ENCODE data around the gene CEP72.

Gene CEP72

DNA sequence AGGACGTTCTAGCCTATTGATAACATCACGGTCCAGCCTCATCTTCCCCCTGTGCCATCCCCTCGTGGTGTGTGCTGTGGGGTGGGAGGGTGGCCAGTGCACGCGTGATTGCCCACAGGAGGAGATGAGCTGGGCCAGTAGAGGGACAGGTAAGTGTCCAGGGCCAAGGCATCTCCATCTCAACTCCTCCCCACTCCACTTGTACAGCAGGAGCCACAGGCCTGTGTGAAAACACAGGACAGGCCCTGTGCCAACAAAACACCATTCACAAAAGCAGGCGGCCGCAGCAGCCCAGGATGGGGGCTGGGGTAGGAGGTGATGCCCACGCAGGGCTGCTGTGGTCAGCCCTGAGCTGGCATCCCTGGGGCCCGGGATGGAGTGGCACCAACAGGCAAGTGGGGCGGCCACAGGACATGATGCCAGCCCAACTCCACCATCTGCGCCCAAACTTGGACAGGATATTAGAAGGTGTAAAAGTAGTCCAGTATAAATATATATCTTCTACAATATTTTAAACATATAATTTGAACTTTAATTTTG lies 48.4 kb downstream of the CEP72 start:
- no peak for DNase-seq

DNA sequence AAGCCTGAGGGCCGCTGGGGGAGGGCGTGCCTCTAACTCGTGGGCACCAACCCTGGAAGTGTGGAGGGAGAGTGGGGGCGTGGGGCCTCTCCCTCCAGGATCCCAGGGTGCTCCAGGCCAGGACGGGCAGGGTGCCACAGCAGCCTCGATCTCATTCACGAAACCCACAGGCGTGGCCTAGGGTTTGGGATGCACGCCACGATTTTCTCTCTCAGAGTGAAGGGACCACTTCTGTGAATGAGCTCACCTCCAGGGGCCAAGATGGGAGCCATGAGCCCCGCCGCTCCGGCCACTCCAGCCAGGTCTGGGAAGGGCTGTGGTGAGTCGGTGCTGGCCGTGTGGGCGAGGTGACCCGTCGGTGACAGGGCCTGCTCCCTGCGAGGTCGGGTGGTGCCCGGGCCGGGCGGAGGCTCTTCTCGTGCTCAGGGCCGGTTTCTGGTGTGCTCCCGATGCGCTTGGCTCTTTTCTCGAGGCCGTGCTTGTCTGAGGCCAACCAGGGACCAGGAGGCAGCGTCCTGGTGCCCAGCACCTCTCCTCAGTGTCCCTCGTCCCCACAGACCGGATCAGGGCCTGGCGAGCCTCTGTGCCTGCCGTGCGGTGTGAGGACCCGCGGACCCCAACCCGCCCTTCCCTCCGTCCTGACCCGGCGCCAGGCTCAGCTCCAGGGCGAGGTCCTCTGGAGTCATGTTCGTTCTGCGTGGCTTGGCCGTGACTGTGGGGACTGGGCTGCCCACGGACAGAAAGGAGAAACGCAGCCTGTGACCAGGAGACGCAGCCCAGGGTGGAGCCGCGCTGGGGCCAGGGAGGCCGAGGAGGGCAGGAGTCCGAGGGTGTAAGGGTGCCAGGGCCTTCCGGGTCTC lies 50.0 kb downstream of the CEP72 start:
- DNase-seq: no peak

DNA sequence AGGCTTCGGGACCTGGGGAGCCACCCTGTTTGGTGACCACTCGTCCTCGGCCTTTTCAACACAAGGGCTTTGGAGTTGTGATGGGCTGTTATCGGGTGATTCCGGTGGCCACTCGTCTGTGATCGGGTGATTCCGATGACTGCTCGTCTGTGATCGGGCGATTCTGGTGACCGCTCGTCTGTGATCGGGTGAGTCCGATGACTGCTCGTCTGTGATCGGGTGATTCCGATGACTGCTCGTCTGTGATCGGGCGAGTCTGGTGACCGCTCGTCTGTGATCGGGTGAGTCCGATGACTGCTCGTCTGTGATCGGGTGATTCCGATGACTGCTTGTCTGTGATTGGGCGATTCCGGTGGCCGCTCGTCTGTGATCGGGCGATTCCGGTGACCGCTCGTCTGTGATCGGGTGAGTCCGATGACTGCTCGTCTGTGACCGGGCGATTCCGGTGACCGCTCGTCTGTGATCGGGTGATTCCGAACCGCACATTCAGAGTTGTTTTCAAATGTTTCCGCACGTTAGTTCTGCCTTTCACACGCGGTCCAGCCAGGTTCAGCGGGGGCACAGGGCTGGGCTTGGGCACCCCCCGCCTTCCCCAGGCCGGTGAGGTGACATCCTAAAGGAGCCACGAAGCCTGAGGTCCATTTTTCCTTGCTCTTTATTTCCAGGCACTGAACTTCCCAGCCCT lies 50.8 kb downstream of the CEP72 start:
- no peak for DNase-seq

DNA sequence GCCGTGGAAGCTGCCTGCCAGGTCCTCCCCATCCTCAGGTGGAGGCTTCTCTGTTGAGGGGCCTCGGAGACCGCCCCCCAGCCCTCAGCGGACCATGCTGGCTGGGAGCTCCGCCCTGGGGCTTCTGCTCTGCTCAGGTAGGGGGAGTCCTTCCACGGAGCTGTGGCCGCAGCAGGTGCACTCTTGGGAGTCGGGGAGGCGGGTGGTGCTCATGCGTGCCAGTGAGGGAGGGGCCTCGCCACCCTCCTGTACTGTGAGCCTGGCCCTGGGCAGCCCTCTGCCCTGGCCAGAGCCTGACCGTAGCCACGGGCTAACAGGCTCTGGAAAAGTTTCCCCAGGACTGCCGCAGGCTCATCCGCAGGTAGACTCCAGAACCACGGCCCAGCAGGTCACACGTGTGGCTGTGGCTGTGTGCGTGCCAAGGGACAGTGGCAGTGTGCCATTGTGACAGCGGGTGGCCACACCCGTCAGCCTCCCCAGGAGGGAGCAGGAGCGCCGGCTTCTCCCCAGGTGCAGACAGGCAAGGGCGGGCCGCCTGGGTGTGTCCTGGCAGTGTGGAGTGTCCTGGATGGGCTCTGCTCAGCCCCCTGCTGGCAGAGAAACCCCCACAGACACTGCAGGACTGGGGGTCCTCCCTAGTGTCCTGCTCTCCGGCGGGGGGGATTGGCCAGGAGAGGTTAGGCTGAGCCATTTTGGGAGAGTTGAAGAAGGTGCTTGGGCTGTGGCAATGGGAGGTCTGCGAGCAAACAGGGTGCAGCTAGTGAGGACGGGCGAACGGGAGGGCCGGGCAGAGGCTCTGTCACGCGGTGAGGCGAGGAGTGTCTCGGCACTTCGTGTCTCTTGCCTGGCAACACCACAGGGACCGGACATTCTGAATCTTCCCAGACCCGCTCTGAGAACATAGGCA lies 51.5 kb downstream of the CEP72 start:
- DNase-seq: no peak

DNA sequence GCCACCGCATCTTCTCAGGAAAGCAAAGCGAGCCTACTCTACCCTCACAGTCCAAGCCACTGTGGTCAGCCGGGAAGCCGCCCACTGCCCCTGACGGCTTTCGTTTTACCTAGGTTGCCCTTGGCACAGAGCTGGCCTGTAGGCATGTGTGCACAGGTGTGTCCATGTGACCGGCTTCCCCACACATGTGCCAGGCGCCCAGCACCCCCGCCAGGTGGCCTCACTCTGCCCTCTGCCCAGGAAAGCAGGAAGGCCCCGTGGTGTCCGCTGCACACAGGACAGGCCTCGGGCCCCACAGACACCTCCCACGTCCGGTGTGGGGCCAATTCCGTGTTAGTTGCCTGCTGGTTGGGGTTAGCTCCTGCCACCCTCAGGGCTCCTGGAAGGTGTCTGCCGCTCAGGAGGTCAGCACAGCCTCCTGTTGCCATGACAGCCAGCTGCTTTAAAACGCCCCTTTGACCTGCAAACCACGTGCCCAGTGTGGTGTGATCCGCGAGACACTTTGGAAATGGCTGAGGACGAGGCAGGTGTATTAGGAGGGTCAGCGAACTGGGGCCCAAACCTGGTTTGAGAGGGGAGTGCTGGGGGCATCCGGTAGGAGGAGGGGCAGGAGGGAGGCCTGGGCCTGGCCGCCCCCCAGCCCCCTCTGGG lies 52.3 kb downstream of the CEP72 start:
- DNase-seq: no peak

DNA sequence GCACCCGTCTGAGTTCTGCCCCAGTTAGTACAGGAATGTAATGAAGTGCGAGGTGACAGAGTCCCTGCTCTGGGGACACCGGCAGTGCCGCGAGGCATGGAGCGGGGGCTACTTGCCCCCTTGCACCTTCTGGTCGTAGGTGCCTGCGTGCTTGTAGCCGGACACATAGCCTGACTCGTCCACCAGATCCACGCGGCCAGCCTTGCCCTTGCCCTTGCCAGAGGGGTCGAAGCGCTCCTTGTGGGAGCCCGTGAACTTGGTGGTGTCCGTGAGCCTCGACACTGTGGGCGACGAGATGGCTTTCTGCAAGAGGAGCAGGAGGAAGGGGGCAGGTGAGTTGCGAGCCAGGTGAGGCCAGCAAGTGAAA lies 52.8 kb downstream of the CEP72 start:
- DNase-seq: no peak

DNA sequence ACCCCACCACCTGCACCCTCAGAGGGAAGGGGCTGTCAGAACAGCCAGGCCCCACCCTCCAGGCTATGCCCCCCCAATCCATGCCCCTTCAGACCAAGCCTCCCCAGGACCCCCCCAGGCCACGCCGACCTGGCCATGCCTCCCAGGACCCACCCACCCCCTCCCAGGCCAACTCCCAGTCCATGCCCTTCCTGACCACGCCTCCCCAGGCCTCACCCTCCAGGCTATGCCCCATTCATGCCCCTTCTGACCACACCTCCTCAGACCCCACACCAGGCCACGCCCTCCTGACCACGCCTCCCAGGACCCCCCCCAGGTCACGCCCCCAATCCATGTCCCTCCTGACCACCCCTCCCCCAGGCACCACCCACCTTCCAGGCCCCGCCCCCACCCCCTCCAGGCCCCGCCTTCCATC lies 53.4 kb downstream of the CEP72 start:
- DNase-seq: no peak

DNA sequence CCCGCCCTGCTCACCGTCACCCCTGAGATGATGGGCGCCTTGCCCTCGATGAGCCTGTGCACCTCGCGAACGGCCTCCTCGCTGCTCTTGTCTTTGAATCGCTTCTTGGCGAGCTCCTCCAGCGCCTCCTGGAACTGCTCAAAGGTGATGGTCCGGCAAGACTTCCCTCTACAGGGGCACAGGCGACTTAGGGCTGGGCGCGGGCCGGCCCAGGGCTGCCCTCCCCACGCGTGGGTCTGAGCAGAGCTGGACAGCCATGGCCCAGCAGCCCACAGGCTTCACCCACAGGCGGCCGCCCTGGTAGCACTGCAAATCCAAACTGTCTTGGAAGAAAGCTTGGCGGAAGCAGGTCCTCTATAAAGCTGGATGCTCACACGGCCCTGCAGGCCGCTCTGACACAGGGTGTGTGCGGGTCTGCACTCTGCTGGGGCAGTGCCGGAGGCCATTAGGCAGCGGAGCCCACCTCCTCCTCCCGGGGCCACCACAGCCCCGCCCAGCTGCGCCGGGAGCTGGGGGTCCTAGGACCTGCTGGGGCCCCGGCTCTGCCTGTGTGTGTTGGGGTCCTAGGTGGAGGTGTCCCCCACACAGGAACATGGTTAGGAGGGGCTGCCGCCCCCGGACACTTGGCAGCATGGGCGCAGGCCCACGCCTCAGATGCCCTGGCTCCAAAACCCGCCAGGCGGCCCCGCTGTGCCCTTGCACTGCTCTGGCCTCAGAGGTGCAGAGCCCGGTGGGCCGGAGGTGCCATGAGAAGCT lies 54.0 kb downstream of the CEP72 start:
- no peak for DNase-seq

DNA sequence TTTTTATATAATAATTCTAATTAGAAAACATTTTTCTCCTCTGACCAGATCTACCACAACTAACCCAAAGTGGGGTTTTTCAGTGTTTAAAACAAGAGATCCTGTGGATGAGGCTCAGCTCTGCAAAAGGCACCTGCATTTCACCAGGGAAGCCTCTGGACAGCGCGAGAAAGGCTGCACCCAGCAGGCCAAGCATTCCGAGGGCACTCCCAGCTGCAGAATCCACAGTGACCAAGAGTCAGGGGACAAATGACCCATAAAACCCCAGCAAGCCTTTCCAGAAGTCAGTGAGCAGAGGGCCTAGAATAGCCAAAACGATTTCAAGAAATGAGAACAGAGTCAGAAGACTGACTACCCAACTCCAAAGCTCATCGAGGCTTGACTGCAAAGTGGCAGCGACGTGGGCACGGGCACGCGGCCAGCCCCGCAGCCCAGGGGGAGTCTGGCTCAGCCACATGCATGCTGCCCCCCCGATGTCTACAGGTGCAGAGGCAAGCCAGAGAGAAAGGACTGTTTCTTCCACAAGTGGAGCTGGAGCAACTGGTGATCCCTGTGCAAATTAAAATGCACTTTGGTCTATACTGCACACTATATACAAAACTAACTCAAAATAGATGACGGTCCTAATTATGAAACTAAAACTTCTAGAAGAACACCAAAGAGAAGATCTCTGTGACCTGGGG lies 54.8 kb downstream of the CEP72 start:
- DNase-seq: peak in 1 of 2 donors; percentile 1

DNA sequence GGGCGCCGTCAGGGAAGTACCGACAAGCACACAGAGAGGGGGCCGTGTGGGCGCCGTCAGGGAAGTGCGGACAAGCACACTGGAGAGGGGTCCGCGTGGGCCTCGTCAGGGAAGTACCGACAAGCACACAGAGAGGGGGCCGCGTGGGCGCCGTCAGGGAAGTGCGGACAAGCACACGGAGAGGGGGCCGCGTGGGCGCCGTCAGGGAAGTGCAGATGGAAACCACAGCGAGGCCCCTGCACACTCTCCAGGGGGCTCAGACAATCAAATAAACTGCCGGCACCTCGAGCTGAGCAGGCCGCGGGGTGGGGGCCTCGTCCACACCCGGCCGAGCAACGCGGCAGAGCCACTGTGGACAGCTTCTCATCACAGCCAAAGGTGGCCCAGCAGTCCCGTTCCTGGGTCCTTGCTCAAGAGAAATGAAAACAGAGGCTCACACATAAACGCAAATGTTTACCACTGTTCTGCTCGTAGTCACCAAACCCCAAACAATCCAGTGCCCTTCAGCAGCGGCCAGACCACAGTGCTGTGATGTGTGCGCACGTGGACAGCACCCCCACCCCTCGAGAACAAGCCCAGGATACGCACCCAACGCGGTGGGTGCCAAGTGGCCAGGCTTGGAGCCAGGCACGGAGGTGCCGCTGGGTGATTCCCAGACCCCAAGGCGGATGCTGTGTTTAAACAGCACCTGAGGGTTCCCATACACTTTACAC lies 56.3 kb downstream of the CEP72 start:
- DNase-seq: peak in 1 of 2 donors; percentile 57

DNA sequence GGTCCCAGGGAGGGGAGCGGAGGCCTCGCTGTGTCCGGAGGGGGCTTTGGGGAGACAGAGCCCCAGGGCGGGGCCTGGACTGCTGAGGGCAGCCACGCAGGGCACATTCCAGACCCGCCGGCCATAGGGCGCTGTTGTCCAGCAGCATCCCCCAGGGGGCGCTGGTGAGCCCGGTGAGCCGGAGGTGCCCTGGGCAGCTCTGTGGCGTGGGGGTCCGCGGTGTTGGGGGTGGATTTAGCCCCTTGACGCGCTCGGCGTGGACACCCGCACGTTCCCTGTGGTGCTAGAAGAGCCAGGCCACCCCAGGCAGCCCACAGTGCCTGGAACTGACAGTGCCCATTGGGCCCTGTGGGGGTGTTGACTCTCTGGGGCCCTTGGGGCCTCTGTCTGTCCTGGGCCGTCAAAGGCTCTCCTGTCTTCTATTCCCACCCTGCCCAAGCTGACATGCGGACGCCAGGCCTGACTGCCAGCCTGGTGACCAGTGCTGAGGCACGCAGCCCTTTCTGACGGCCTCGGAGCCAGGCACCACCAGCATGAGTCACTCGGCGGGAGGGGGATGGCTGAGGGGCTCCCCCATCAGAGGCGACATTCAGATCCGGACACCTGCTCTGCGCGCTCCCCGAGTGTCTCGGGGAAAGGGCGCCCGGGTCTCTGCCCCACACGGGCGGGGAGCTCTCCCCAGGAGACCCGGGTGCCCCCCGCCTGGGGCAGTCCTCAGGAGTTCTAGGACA lies 57.1 kb downstream of the CEP72 start:
- no peak for DNase-seq

DNA sequence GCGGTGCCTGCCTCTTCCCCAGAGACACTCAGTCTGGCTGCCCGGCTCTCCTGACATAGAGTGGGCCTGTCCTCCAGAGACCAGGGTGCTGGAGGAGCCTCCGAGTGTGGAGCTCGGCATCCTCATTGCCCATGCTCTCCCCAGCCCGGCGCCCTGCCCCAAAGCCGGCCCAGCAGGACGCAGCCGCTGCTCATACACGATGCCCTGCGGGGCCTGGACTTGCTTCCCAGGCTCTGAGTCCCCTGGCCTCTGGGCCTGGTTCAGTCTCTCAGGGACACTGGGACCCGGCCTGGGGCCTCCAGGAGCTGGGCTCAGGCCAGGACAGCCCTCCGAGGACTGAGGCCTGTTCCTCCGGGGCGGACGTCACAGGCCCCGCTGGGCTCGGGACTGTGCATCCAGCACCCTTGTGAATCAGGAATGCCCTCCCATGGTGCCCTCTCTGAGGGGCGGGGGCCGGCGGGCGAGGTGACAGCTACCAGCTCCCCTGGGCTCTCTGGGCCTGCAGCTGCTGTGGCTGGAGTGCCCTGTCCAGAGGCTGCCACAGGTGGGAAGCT lies 57.8 kb downstream of the CEP72 start:
- DNase-seq: no peak

DNA sequence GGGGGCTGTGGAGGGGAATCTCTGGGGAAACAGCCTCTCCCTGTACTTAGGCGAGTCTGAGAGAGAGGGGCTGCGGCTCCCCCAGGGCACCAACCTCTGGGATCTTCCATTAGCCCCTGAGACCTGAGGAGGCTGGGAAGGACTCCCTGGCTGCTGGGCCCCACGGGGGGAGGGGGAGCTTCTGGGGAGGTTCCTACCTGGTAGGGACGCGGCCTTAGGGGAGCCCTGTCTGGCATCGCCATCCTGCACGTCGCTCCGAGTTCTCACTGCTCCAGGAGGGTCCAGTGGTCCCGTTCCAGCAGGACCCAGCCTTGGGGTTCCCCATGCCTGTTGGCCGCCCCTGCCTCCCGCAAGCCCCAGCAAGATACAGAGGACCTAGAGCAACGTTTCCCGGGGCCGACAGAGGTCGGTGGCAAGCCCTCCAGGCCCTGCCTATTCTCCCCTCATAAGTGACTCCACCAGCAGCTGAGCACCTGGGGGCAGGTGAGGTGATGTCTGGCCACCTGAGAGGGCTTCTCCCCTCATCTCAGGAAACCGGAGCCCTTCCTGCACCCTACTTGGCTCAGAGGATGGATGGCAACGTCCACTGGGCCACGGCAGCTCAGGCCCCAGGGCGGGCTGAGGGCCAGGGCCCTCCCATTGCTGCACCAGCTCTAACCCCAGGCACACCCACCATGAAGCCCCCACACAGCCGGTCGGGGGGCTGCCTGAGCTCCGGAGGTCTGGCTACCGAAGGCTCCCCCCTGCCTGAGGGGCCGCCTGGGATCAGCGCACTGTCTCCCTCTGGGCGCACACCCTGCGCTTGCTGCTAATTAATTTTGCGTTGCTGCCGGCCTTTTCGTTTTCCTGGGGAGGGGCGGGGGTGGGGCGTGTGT lies 58.5 kb downstream of the CEP72 start:
- no peak for DNase-seq

DNA sequence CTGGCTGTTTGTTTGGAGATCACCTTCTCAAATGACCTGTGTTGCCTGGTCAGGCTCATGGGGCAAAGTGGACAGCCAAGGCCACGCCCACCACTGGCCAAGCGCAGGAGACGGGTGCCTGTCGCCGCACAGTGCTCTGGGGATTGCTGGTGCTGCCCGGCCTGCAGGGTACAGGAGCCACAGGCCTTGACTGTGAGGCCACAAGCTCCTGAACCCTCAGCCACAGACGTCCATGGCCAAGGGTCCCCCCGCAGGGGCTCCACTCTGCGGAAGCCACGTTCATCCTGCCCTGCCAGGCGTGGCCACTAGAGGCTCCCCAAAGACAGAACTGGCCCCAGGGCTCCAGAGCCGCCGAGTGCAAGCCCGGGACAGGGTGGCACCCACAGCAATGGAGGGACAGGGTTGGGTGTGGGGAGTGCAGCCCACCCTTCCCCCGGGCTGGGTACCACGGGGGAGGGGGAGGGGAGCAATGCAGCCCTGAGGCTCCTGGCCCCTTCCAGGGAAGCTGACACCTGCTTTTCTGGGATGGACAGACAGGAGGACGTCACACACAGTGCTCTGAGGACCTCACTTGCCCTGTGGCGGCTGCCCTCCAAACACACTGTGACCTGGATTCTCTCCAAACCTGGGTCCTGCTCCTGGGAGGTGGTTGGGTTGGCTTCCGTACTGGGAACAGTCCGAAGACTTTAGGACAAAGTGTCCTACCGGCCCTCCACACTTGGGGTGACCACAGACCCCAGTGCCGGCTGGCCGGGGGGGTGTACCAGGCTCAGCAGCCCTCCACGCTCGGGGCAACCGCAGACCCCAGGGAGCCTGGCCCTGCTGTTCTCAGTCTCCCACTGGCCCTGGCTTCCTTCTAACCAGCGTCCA lies 59.6 kb downstream of the CEP72 start:
- DNase-seq: peak; percentile 37 to 59

DNA sequence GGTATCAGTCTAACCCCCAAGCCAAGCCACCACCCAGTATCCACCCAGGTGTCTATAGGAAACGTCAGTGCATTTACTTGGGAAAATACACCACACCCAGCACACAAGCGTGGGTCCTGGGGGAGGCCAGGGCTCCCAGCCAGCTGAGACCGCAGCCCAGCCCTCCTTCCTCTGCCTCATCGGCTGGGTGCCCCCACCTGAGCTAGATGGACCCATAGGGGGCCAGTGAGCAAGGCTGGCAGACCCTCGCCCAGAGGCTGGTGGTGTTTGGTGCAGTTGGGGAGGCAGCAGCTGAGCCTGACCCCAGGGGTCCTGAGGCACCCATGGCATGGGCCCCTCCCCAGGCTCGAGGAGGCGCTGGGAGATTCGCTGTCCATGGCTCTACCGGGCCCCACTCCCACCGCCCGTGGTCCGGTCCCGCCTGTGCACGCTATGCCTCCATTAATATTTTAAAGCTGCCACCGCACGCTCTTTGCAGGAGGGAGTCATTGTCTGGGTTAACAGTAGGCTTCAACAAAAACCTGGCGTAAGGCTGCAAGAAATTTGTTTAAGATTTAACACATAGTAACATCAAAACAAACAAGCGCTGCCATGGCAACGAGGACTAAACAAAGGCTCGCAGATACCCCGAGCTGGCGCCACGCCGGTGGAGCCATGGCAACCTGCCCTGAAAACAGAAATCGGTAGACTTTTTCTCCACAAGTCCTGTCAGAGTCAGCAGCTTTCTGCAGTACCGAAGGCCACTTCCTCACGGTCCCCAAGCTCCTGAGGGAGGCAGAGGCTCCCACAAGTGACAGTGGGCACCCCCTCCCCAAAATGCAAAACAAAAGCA lies 60.4 kb downstream of the CEP72 start:
- DNase-seq: peak; percentile 21 to 51

DNA sequence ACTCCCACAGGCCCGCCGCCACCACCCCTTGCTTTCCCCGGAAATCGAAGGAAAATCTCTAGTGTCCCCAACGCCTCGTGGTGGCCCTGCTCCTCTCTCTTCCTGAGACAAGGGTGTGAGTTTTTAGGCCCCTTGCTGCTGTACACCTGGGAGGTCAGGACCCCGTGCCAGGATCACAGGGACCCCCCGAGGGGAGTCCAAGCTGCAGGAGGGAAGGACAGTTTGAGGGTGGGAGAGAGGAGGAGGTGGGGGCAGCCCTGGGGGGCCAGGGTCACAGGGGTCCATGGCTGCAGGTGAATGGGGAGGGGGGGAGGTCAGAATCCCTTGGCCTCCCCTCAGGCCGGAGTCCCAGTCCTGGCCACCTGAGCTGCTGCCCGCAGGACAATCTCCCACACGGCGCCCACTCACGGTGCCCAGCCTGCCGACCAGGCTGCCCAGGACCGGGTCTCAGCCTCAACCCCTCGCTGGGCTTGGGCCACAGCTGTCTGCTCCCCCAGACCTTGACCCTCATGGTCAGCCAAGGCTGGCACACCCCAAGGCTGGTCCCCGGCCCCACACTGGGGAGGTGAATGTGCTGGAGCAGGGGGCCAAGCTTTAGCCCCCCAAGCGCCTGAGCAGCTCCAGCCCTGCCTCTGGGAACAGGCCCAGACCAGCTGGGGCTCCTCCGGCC lies 61.2 kb downstream of the CEP72 start:
- no peak for DNase-seq

All from inflammatory macrophage (primary cell).